ENCODE results near the gene ANKMY1.

ANKMY1 gene

GRCh38 chr2:240468303-240469238 lies 89.2 kb downstream of the ANKMY1 start:
- DNase-seq (ENCODE audit: low read depth) = no peak
- TF ChIP-seq, protein P1, sequence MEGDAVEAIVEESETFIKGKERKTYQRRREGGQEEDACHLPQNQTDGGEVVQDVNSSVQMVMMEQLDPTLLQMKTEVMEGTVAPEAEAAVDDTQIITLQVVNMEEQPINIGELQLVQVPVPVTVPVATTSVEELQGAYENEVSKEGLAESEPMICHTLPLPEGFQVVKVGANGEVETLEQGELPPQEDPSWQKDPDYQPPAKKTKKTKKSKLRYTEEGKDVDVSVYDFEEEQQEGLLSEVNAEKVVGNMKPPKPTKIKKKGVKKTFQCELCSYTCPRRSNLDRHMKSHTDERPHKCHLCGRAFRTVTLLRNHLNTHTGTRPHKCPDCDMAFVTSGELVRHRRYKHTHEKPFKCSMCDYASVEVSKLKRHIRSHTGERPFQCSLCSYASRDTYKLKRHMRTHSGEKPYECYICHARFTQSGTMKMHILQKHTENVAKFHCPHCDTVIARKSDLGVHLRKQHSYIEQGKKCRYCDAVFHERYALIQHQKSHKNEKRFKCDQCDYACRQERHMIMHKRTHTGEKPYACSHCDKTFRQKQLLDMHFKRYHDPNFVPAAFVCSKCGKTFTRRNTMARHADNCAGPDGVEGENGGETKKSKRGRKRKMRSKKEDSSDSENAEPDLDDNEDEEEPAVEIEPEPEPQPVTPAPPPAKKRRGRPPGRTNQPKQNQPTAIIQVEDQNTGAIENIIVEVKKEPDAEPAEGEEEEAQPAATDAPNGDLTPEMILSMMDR (IDR thresholded peaks at IDR 0.05; ENCODE audit: low read length, missing control alignments) = no peak
- H3K4me3 ChIP-seq (replicated peaks; ENCODE audit: low read depth, low read length) = no peak overlapping the region

GRCh38 chr2:240467659-240468302 lies 90.0 kb downstream of the ANKMY1 start:
- no peak for DNase-seq (ENCODE audit: low read depth)
- H3K4me3 ChIP-seq (replicated peaks; ENCODE audit: low read depth, low read length) = no peak overlapping the region
- TF ChIP-seq, protein P1 (IDR thresholded peaks at IDR 0.05; ENCODE audit: low read length, missing control alignments) = no peak

DNA sequence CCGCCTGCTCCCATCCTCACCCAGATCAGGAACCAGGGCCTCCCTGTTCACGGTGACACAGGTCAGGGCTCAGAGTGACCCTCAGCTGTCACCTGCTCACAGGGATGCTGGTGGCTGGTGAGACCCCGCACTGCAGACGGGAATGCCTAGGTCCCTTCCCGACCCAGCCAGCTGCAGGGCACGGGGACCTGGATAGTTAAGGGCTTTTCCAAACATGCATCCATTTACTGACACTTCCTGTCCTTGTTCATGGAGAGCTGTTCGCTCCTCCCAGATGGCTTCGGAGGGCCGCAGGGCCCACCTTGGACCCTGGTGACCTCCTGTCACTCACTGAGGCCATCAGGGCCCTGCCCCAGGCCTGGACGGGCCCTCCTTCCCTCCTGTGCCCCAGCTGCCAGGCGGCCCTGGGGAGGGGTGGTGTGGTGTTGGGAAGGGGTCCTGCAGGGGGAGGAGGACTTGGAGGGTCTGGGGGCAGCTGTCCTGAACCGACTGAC lies 90.6 kb downstream of the ANKMY1 start:
- no peak overlapping the region for H3K4me3 ChIP-seq (replicated peaks; ENCODE audit: low read depth, low read length)
- TF ChIP-seq, protein P1 (IDR thresholded peaks at IDR 0.05; ENCODE audit: low read length, missing control alignments) = no peak
- no peak for DNase-seq (ENCODE audit: low read depth)

DNA sequence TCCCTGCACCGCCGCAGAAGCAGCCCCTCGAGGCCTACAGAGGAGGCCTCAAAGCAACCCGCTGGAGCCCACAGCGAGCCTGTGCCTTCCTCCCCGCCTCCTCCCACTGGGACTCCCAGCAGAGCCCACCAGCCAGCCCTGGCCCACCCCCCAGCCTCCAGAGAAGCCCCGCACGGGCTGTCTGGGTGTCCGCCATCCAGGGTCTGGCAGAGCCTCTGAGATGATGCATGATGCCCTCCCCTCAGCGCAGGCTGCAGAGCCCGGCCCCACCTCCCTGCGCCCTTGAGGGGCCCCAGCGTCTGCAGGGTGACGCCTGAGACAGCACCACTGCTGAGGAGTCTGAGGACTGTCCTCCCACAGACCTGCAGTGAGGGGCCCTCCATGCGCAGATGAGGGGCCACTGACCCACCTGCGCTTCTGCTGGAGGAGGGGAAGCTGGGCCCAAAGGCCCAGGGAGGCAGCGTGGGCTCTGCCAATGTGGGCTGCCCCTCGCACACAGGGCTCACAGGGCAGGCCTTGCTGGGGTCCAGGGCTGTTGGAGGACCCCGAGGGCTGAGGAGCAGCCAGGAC lies 91.1 kb downstream of the ANKMY1 start:
- no peak for DNase-seq (ENCODE audit: low read depth)
- H3K4me3 ChIP-seq (replicated peaks; ENCODE audit: low read depth, low read length) = no peak overlapping the region

DNA sequence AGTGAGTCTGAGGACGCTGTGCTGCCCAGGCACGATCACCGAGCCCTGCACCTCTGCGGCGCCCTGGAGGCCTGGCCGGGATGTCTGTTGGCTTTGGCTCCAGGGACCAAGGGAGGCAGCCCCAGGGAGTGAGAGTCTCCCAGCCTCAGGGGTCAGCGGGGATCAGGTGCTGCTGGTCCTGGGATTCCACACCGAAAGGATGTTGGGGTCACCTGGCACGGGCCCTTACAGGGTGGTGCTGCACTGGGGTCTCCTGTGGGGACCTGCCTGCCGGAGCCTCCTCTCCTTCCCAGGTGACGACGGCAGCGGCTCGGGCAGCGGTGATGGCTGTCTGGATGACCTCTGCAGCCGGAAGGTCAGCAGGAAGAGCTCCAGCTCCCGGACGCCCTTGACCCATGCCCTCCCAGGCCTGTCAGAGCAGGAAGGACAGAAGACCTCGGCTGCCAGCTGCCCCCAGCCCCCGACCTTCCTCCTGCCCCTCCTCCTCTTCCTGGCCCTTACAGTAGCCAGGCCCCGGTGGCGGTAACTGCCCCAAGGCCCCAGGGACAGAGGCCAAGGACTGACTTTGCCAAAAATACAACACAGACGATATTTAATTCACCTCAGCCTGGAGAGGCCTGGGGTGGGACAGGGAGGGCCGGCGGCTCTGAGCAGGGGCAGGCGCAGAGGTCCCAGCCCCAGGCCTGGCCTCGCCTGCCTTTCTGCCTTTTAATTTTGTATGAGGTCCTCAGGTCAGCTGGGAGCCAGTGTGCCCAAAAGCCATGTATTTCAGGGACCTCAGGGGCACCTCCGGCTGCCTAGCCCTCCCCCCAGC lies 91.8 kb downstream of the ANKMY1 start:
- H3K4me3 ChIP-seq (replicated peaks; ENCODE audit: low read depth, low read length) = no peak overlapping the region
- DNase-seq (ENCODE audit: low read depth) = no peak
- TF ChIP-seq, protein P1 (IDR thresholded peaks at IDR 0.05; ENCODE audit: low read length, missing control alignments) = no peak

More for the DNA sequence above, 91.1 kb downstream of the ANKMY1 start:
- TF ChIP-seq, protein P1 (IDR thresholded peaks at IDR 0.05; ENCODE audit: low read length, missing control alignments) = no peak

DNA sequence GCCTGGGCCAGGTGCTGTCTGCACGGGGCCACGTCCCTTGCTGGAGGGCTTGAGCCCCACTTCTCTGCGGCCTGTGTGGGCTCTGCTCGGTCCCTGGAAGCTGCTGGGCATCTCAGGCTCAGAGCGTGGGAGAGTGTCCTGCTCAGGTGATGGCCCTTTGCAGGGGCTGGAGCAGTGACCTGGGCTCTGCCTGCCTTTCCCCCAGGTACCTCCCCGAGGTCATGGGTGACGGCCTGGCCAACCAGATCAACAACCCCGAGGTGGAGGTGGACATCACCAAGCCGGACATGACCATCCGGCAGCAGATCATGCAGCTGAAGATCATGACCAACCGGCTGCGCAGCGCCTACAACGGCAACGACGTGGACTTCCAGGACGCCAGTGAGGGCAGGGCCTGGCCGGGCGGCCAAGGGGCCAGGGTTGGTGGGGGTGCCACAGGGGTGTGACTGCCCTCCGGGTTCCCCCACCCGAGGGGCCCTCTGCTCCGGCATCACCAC lies 92.5 kb downstream of the ANKMY1 start:
- no peak overlapping the region for H3K4me3 ChIP-seq (replicated peaks; ENCODE audit: low read depth, low read length)
- no peak for DNase-seq (ENCODE audit: low read depth)
- TF ChIP-seq, protein P1 (IDR thresholded peaks at IDR 0.05; ENCODE audit: low read length, missing control alignments) = no peak
